Endothelial cell of umbilical vein (primary cell): Measurements from ENCODE around the gene HMG20A. TPM values are rescaled to one million over a fixed set of nuclear protein-coding genes. Genes with fewer than 3 reads are reported as not detected.

Experiments used
- BruUV-seq: library from RNA; stranded (reverse); fragments of 400-500 nt; replicated peaks from 2 replicates; lab custom pipeline; 2021; lab: Mats Ljungman, UMichigan
- CTCF ChIA-PET: fragments of 300-600, 350-600 bp; sonication (Branson Sonifier 250); formaldehyde crosslinking; loops from one replicate; lab custom pipeline; 2021; ENCODE audit warnings: antibody characterized with exemption, inconsistent platforms; lab: Charles Lee
- POLR2A ChIA-PET: fragments of 300-600, 350-600 bp; sonication (Branson Sonifier 250); formaldehyde crosslinking; loops from one replicate; lab custom pipeline; 2021; ENCODE audit warnings: antibody characterized with exemption, inconsistent platforms; lab: Charles Lee
- DNase-seq: peaks from one replicate; pipeline ENCODE4 v3.0.0-alpha.2; 2011; ENCODE audit warnings: low read depth, low spot score
- FAIRE-seq: peaks from 2 replicates; lab custom pipeline; 2011; peaks lifted over from hg19 to GRCh38; lab: Jason Lieb, UNC
- H2AFZ ChIP-seq: 2 replicates; pipeline ENCODE4 v1.6.0; 2012; ENCODE audit warnings: low read depth, low read length, control low read depth, inconsistent platforms
- H3K27ac ChIP-seq: 2 replicates; pipeline ENCODE4 v1.5.1; 2011; ENCODE audit warnings: low read depth, mild to moderate bottlenecking, control low read depth, low read length, moderate library complexity; ENCODE audit not compliant: insufficient read depth
- H3K27me3 ChIP-seq, 2 experiments: 2 replicates each; pipeline versions ENCODE4 v1.6.0 to v1.6.1; 2011; ENCODE audit warnings: low read length in 2 of 2, mixed read lengths in 1 of 2; ENCODE audit not compliant: control insufficient read depth in 2 of 2, insufficient read depth in 2 of 2
- H3K36me3 ChIP-seq, 2 experiments: 2 replicates in 1 of 2; 3 replicates in 1 of 2; pipeline ENCODE4 v1.5.1; 2011; ENCODE audit warnings: low read length in 2 of 2, mild to moderate bottlenecking in 1 of 2, moderate library complexity in 1 of 2; ENCODE audit not compliant: control insufficient read depth in 2 of 2, insufficient read depth in 2 of 2; ENCODE audit errors: extremely low read depth in 1 of 2
- H3K4me1 ChIP-seq: 3 replicates; pipeline ENCODE4 v1.5.1; 2011; ENCODE audit warnings: mild to moderate bottlenecking, low read length; ENCODE audit not compliant: control insufficient read depth, insufficient read depth; ENCODE audit errors: extremely low read depth
- H3K4me2 ChIP-seq: 2 replicates; pipeline ENCODE4 v1.6.1; 2011; ENCODE audit warnings: low read length, control low read depth, mixed read lengths; ENCODE audit not compliant: insufficient read depth
- H3K4me3 ChIP-seq, 3 experiments: fragments of 200-600 bp in 1 of 3; sonication (generic), shearing (Covaris generic) in 1 of 3; replicated peaks in 1 of 3; 2 replicates each; pipeline ENCODE4 v1.5.1; 2011 to 2016; ENCODE audit warnings: control low read depth in 3 of 3, low read length in 3 of 3, mild to moderate bottlenecking in 2 of 3, inconsistent platforms in 1 of 3, low read depth in 1 of 3, moderate library complexity in 1 of 3; ENCODE audit not compliant: insufficient read depth in 1 of 3
- H3K79me2 ChIP-seq: 2 replicates; pipeline ENCODE4 v1.6.0; 2012; ENCODE audit warnings: low read length, inconsistent platforms; ENCODE audit not compliant: control insufficient read depth, insufficient read depth
- H3K9ac ChIP-seq: replicated peaks from 2 replicates; pipeline ENCODE3; 2011; ENCODE audit warnings: low read length, control low read depth; ENCODE audit not compliant: insufficient read depth; ENCODE audit errors: extremely low read depth
- H3K9me1 ChIP-seq: replicated peaks from 3 replicates; pipeline ENCODE4 v1.6.0; 2011; ENCODE audit warnings: mild to moderate bottlenecking, low read length; ENCODE audit not compliant: control insufficient read depth, insufficient read depth; ENCODE audit errors: extremely low read depth
- H3K9me3 ChIP-seq: replicated peaks from 2 replicates; pipeline ENCODE4 v1.5.1; 2012; ENCODE audit warnings: low read length, inconsistent platforms; ENCODE audit not compliant: control insufficient read depth, insufficient read depth
- H4K20me1 ChIP-seq: replicated peaks from 2 replicates; pipeline ENCODE3; 2011; ENCODE audit warnings: mild to moderate bottlenecking, low read length; ENCODE audit not compliant: control insufficient read depth, insufficient read depth; ENCODE audit errors: extremely low read depth
- EZH2 ChIP-seq: IDR thresholded peaks from 2 replicates; pipeline ENCODE4 v1.6.1; 2012; ENCODE audit warnings: borderline replicate concordance, low read depth, mild to moderate bottlenecking, moderate library complexity, low read length, inconsistent platforms; ENCODE audit not compliant: severe bottlenecking
- GATA2 ChIP-seq: IDR thresholded peaks from 2 replicates; pipeline ENCODE4 v1.7.0; 2011; ENCODE audit warnings: low read depth, mild to moderate bottlenecking, moderate library complexity, mixed read lengths, low read length; ENCODE audit not compliant: insufficient read length, insufficient read depth
- JUN ChIP-seq: IDR thresholded peaks from 2 replicates; pipeline ENCODE4 v1.6.1; 2011; ENCODE audit warnings: borderline replicate concordance, low read depth; ENCODE audit not compliant: insufficient read length, insufficient read depth
- POLR2A ChIP-seq: IDR thresholded peaks from 2 replicates; pipeline ENCODE4 v1.6.1; 2012; ENCODE audit warnings: low read depth, mild to moderate bottlenecking, control low read depth, low read length
- POLR2AphosphoS5 ChIP-seq: IDR thresholded peaks from 2 replicates; pipeline ENCODE4 v1.6.1; 2012; ENCODE audit warnings: low read depth, mild to moderate bottlenecking, control low read depth, low read length, moderate library complexity; ENCODE audit not compliant: insufficient read depth
- dilution Hi-C: fragments of 300-500 bp; cut with MboI; formaldehyde crosslinking; loops from one replicate; pipeline ENCODE4 v1.15.0; 2019; ENCODE audit warnings: low sequenced_read_pairs; ENCODE audit not compliant: extremely low pct_ligation_motif_present
- intact Hi-C: fragments of 100-400 bp; cut with micrococcal nuclease; formaldehyde crosslinking; loops from one replicate; pipeline ENCODE4 v1.10.0; 2022
- polyA plus RNA-seq, 4 experiments: library from polyadenylated mRNA; depleted of rRNA in 3 of 4; stranded (reverse) in 3 of 4; unstranded in 1 of 4; fragments of >200 nt; gene quantifications; 2 replicates each; pipeline versions ENCODE4 v1.2.1 to v1.2.3, GENCODE V29; 2011 to 2012; ENCODE audit warnings: missing spikeins in 1 of 4
- total RNA-seq: library from RNA; stranded (reverse); gene quantifications from 2 replicates; pipeline ENCODE4 v1.2.3, GENCODE V29; 2021
- TF ChIP-seq, protein P1 (sequence below), 2 donors: IDR thresholded peaks; 1 replicate in 1 of 2; 2 replicates in 1 of 2; pipeline ENCODE4 v1.5.1; 2011; ENCODE audit warnings: low read length in 2 of 2, mild to moderate bottlenecking in 2 of 2, moderate library complexity in 2 of 2, control low read depth in 1 of 2, inconsistent platforms in 1 of 2, low read depth in 1 of 2; ENCODE audit not compliant: insufficient read depth in 1 of 2; ENCODE audit errors: extremely low read depth in 1 of 2

The HMG20A gene
- total and polyA plus RNA-seq, 2 donors (not counting 3 experiments of a cell fraction or from before 2014, with no cell fraction given): 35.8 to 44.0 TPM

DNA sequence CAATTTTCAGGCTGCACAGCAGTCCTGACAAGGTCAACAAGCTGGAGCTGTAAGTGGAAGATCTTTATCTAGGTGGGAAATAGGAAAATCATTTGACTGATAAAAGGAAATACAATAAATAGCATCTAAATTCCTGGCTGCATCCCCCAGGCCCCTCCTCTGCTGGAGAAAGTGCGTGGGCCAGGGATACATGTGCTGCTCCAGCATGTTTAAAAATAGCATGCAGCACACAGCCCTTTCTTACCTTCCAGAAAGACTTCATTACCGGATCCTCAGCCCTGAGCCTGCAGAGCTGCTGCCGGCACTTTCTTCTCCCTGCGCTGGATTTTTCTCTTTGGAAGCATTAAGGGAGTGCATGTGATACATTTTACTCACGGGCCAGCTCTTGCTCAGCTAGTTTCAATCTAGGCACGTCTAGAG, 77.3 kb downstream of the HMG20A start:
- Histone ChIP-seq H3K27ac (no peak overlapping the region), H3K9ac (no peak overlapping the region), H3K36me3 (no peaks in the 10 kb centered on the region), H3K4me3 (no peak overlapping the region), H2AFZ (no peak overlapping the region), H3K9me3 (no peaks in the 10 kb centered on the region), H3K79me2 (no peaks in the 10 kb centered on the region), H4K20me1 (no peaks in the 10 kb centered on the region), H3K4me1 (peaks cover 52% of the 10 kb centered on the region), H3K27me3 (no peaks in the 10 kb centered on the region), H3K9me1 (no peaks in the 10 kb centered on the region), H3K4me2 (no peak overlapping the region)
- dilution Hi-C loops: no loop called here
- FAIRE-seq (no peak), DNase-seq (no peak)
- no TSS peak for BruUV-seq
- intact Hi-C loops: loop anchor here (1.0 to 5.0 kb wide), 2 partner anchors 45 to 171 kb away; no protein-coding TSS in a partner anchor
- TF ChIP-seq GATA2: peak; percentile 61
- no peak for TF ChIP-seq POLR2A
- no peak for TF ChIP-seq POLR2AphosphoS5
- TF ChIP-seq JUN: no peak
- no peak for TF ChIP-seq EZH2
- TF ChIP-seq, protein P1, sequence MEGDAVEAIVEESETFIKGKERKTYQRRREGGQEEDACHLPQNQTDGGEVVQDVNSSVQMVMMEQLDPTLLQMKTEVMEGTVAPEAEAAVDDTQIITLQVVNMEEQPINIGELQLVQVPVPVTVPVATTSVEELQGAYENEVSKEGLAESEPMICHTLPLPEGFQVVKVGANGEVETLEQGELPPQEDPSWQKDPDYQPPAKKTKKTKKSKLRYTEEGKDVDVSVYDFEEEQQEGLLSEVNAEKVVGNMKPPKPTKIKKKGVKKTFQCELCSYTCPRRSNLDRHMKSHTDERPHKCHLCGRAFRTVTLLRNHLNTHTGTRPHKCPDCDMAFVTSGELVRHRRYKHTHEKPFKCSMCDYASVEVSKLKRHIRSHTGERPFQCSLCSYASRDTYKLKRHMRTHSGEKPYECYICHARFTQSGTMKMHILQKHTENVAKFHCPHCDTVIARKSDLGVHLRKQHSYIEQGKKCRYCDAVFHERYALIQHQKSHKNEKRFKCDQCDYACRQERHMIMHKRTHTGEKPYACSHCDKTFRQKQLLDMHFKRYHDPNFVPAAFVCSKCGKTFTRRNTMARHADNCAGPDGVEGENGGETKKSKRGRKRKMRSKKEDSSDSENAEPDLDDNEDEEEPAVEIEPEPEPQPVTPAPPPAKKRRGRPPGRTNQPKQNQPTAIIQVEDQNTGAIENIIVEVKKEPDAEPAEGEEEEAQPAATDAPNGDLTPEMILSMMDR (IDR thresholded peaks at IDR 0.05; ENCODE audit: extremely low read depth in 1 of 2, insufficient read depth in 1 of 2, low read depth in 1 of 2, low read length in 2 of 2): no peak
- ChIA-PET CTCF (interaction anchor here (0.7 to 6.7 kb wide), 21 partner anchors 9 to 501 kb away, joined by 3 to 96 read pairs (median 6); partner anchors contain the start of genes HMG20A and PEAK1), POLR2A (no interaction called here)
